ENCODE results near the gene TCEA2.

The TCEA2 gene

DNA sequence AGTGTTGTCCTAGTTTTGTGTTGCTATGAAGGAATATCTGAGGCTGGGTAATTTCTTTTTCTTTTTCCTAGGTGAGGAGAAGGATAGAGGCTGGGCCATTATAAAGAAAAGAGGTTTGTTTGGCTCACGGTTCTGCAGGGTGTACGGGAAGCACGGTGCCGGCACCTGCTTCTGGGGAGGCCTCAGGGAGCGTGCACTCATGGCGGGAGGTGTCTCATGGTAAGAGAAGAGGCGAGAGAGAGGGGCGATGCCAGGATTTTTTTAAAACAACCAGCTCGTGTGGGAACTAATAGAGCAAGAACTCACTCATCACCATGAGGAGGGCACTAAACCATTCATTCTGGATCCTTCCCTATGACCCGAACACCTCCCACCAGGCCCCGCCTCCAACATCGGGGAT, 58.6 kb downstream of the TCEA2 start:
- TF ChIP-seq ZNF274 (IDR thresholded peaks at IDR 0.05; ENCODE audit: low read depth, low read length) = no peak
- H3K4me3 ChIP-seq (ENCODE audit: low read length) = no peak overlapping the region

Measured in GM08714 (cell line).